Endothelial cell of umbilical vein (primary cell): Measurements from ENCODE around the gene ADCY2.
A peak's percentile ranks its signal among the peaks of the same experiment; 100 is the strongest.

Experiments
- EZH2 ChIP-seq: IDR thresholded peaks from 2 replicates; pipeline ENCODE4 v1.6.1; 2012; ENCODE audit warnings: borderline replicate concordance, low read depth, mild to moderate bottlenecking, moderate library complexity, low read length, inconsistent platforms; ENCODE audit not compliant: severe bottlenecking
- FOS ChIP-seq: IDR thresholded peaks from 2 replicates; pipeline ENCODE4 v1.6.1; 2011; ENCODE audit warnings: mild to moderate bottlenecking, low read length, moderate library complexity, borderline replicate concordance; ENCODE audit not compliant: insufficient read depth
- GATA2 ChIP-seq: IDR thresholded peaks from 2 replicates; pipeline ENCODE4 v1.7.0; 2011; ENCODE audit warnings: low read depth, mild to moderate bottlenecking, moderate library complexity, mixed read lengths, low read length; ENCODE audit not compliant: insufficient read length, insufficient read depth
- JUN ChIP-seq: IDR thresholded peaks from 2 replicates; pipeline ENCODE4 v1.6.1; 2011; ENCODE audit warnings: borderline replicate concordance, low read depth; ENCODE audit not compliant: insufficient read length, insufficient read depth
- MYC ChIP-seq: IDR thresholded peaks from one replicate; pipeline ENCODE4 v1.6.1; 2011; ENCODE audit warnings: mild to moderate bottlenecking, low read depth, low read length
- POLR2A ChIP-seq: IDR thresholded peaks from 2 replicates; pipeline ENCODE4 v1.6.1; 2012; ENCODE audit warnings: low read depth, mild to moderate bottlenecking, control low read depth, low read length
- POLR2AphosphoS5 ChIP-seq: IDR thresholded peaks from 2 replicates; pipeline ENCODE4 v1.6.1; 2012; ENCODE audit warnings: low read depth, mild to moderate bottlenecking, control low read depth, low read length, moderate library complexity; ENCODE audit not compliant: insufficient read depth
- TF ChIP-seq, protein P1 (sequence below), 2 donors: IDR thresholded peaks; 1 replicate in 1 of 2; 2 replicates in 1 of 2; pipeline ENCODE4 v1.5.1; 2011; ENCODE audit warnings: low read length in 2 of 2, mild to moderate bottlenecking in 2 of 2, moderate library complexity in 2 of 2, control low read depth in 1 of 2, inconsistent platforms in 1 of 2, low read depth in 1 of 2; ENCODE audit not compliant: insufficient read depth in 1 of 2; ENCODE audit errors: extremely low read depth in 1 of 2
- TF ChIP-seq, protein P2 (sequence below): IDR thresholded peaks from 2 replicates; pipeline ENCODE4 v1.6.1; 2011; ENCODE audit not compliant: insufficient read depth, insufficient read length

DNA sequence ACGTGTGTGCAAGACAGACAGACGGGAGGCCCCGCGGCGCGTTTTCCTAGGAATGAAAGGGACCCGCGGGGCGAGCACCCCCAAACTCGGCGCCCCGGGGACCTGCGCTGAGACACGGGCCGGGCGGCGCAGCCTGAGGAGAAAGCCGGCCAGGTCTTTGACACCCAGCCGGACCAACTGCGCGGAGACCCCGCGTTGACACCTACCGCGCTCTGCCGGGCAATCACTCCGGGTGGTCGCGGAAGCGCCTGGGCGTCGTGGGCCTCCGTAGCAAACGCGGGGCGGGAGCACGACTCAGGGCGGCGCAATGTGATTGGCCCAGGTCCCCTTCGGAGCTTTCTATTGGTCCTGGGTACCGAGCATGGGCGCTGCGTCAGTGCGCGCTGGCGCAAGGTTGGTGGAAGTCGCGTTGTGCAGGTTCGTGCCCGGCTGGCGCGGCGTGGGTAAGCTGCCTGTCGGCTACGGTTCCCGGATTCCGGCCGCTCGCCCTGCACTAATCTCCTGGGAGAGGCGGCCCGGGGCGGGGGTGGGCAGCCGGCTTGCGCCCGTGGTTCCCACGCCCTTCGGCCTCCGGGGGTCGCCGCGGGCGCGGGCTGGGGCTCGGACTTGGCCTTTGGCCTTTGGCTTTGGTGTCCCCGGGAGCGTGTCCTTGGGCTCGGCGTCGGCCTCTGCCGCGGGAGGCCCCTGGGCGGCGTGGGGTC is 473.0 kb downstream of the ADCY2 start, which contains the start of the genes FASTKD3 and MTRR:
- peak; percentile 87 for TF ChIP-seq POLR2A
- TF ChIP-seq, protein P1, sequence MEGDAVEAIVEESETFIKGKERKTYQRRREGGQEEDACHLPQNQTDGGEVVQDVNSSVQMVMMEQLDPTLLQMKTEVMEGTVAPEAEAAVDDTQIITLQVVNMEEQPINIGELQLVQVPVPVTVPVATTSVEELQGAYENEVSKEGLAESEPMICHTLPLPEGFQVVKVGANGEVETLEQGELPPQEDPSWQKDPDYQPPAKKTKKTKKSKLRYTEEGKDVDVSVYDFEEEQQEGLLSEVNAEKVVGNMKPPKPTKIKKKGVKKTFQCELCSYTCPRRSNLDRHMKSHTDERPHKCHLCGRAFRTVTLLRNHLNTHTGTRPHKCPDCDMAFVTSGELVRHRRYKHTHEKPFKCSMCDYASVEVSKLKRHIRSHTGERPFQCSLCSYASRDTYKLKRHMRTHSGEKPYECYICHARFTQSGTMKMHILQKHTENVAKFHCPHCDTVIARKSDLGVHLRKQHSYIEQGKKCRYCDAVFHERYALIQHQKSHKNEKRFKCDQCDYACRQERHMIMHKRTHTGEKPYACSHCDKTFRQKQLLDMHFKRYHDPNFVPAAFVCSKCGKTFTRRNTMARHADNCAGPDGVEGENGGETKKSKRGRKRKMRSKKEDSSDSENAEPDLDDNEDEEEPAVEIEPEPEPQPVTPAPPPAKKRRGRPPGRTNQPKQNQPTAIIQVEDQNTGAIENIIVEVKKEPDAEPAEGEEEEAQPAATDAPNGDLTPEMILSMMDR (IDR thresholded peaks at IDR 0.05; ENCODE audit: extremely low read depth in 1 of 2, insufficient read depth in 1 of 2, low read depth in 1 of 2, low read length in 2 of 2) = no peak
- TF ChIP-seq, protein P2, sequence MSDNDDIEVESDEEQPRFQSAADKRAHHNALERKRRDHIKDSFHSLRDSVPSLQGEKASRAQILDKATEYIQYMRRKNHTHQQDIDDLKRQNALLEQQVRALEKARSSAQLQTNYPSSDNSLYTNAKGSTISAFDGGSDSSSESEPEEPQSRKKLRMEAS = no peak
- peak; percentile 78 for TF ChIP-seq POLR2AphosphoS5
- no peak for TF ChIP-seq JUN
- no peak for TF ChIP-seq EZH2
- TF ChIP-seq GATA2 = no peak
- TF ChIP-seq FOS = no peak
- peak; percentile 73 for TF ChIP-seq MYC
